Brain pericyte (primary cell): Measurements from ENCODE around the gene ZNF669.

Source experiments
- DNase-seq: peaks from one replicate; pipeline ENCODE4 v3.0.0-alpha.2; 2012; ENCODE audit warnings: low read depth, low spot score

The ZNF669 gene

DNA sequence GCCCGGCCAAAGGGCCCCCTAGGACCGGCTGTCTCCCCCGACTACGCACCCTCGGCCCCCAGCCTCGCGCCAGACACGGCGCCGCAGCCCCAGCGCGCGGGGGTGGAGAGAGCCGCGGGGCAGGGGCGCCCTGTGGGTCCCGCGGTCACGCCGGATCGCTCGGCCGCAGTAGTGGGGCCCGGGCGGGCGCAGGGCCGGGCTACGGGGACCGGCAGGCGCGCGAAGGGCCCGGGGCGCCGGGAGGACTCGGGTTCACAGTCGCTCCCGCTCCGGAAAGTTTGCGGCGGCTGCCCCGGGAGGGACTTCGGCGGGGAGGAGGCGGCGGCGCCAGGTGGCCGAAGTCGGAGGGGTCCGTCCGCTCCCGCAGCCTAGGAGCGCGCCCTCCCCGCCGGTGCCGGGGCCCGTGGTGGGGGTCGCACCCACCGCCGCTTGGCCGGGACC, 7.1 kb upstream of the ZNF669 start:
- no peak for DNase-seq

DNA sequence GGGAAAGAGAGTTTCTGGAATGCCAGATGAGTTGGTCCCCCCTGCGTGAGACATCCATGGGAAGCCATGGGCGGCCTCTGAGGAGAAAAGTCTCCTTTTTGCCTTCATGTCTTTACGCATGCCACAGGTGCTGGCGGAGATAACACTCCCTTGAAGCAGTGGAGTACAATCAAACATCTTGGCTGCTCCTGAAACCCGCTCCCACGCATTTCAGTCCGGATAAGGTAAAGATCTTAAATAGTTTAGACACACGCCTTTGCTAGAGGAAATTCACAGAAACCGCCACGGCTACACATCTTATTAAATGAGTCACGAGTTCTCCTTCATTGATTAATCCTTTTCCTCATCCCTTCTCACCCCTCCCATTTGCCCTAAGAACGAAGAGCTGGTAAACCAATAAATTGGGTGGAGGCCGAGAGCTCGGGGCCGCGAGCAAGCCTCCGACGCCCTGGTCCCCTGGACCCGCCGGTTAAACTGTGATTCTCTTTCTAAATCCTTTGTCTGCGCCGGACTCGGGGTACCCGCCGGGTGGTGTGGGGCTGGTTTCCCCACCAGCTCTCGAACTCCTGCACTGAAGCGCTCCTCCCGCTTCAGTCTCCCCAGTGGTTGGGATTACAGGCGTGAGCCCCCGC, 6.6 kb upstream of the ZNF669 start:
- no peak for DNase-seq

DNA sequence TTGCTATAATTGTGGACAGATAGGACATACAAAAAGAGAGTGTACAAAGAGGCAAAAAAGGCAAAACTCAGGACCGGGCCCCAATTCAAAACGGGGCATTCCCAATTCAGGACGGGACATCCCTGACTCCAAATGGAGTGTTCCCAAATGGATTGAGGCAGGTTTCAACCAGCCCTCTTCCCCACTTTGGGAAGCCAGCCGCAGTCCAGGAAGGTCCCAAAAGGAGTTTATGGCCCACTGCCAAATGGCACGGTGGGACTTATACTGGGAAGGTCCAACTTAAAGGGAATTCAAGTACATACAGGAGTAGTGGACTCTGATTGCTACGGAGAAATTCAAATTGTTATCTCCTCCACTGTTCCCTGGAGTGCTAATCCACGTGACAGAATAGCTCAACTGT, 3.5 kb upstream of the ZNF669 start:
- no peak for DNase-seq

DNA sequence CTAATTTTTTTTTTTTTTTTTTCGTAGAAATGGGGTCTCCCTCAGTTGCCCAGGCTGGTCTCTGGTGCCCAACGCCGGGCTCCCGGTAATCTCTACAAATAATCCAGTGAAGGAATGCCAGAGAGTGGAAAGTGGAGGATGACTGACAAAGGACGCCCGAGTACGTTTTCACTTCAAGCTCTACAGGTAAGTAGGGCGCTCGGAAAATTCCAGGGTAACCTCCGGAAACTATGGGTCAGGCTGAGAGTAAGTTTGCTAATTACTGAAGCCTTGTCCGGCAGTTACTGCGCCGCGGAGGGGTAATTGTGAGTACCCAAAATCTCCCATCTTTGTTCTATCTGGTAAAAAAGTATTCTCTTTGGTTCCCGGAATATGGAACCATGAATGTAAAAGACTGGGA, 1.8 kb upstream of the ZNF669 start:
- no peak for DNase-seq

DNA sequence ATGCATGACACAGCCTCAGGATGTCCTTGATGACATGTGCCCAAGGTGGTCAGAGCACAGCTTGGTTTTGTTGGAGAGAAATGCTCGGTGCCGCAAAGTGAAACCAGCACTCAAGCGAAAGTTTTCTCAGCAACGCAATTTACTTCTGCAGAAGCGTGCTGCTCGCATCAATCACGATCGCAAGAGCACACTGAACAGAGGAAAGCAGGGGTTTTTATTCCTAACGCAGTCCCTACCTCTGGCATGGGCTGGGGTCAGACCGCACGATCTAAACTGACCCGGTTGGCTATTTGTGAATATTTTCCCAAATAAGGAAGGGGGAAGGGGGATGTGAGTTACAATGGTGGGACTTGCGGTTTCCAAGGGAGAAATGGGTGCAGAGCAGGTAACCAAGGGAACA, 809 bp upstream of the ZNF669 start:
- no peak for DNase-seq

DNA sequence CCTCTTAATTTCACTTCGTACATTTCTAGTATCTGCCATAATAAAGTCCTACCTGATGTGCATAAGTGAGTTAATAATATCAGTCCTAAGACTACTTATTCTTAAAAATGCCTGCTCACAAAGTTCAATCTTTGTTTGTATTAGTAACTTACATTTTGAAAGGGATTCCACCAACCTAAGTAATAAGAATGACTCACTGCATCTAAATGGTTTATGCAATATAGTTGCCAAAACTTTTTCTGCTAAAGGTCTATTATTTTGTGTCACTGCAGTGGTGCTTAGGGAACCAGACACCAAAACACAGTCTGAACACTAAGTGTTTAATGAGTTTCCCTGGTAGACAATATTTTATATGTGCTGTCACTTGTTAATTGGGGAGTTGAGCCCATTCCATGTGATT, 1.8 kb downstream of the ZNF669 start:
- no peak for DNase-seq

DNA sequence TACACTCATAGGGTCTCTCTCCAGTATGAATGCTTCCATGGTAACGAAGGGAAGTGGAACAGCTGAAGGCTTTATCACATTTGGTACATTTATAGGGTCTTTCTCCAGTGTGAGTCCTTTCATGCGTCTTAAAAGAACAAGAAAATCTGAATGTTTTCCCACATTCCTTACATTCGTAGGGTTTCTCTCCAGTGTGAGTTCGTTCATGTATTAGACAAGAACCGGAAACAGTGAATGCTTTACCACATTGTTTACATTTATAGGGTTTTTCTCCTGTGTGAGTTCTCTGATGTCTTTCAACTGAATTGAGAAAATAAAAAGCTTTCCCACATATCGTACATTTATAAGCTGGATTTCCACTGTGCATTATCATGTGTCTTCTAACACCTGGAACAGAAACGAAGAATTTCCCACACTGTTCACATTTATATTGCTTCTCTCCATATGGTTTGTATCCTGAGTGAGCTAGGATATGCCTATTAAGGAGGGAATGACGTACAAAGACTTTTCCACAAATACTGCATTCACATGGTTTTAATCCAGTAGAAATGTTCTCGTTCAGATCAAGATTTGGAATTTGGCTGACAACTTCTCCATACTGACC, 3.4 kb downstream of the ZNF669 start:
- no peak for DNase-seq

DNA sequence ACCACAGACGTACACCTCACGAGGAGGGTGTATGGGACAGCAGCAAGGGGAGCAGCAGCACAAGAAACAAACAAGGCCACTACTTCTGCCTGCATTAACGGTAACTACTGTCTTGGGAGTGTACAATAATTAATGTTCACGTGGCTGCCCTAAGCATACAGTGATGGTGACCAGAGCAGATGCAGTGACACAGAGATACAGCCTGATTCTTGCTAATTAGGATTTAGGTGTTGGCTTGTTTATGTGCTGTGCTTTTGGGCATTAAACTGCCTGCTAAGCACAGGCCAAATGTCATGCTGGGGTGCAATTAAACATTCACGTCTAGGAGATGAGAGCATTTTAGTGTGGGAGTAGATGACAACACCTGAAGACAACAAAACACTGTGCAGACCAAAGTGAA, 7.2 kb downstream of the ZNF669 start:
- DNase-seq, result no peak

DNA sequence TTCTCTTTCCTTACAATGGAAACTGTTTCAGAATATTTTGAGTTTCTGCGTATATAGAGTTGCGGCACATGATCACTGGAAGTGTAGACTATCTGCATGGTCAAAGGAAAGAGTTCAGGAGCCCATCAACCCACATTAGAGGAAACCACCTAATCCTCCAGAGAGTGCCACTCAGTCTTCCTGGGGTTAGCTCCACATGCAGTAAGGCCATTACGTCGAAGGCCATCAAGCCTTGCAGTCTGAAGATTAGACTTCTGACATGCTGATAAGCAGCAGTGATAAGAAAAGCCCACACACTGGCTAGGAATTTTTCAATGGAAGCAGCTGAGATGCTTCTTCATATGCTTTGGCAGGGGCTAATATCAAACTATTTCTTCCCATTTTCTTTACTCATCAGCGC, 7.6 kb downstream of the ZNF669 start:
- DNase-seq, result no peak

DNA sequence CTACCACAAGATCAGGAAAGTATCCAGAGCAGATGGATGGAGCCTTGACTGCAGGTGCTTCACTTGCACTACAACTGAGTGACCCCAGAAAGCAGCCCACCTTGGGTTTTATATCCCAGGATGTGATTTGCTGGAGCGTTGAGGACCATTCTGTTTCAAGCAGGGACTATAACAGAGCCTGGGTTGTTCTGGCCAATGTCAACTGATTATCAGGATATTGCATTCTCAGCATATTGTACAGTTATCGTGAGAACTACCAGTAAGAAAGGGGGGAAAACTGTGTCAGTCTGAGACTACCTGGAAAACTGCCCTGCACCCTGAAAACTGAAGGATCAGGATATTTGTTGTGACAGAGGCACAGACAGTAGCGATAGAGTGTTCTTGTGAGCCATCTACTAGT, 8.0 kb downstream of the ZNF669 start:
- DNase-seq, result no peak

DNA sequence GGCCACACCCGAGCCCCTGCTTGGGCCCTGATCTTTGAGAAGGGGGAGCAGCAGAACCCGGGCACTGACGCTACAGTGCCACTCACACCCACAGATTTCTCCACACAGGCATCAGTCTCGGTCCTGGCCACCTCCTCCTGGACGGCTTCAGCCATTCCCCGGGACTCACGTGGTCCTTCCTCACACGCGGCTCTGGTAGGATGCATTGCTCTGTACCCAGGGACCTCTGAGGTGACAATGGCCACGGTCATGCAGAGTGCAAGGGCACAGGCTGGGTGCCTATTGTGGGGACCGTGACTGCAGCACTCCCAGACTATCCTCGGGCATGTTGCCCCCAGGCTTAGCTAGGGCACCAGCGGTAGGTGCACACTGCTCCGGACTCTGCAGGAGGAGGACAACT, 13.7 kb downstream of the ZNF669 start:
- DNase-seq, result no peak

DNA sequence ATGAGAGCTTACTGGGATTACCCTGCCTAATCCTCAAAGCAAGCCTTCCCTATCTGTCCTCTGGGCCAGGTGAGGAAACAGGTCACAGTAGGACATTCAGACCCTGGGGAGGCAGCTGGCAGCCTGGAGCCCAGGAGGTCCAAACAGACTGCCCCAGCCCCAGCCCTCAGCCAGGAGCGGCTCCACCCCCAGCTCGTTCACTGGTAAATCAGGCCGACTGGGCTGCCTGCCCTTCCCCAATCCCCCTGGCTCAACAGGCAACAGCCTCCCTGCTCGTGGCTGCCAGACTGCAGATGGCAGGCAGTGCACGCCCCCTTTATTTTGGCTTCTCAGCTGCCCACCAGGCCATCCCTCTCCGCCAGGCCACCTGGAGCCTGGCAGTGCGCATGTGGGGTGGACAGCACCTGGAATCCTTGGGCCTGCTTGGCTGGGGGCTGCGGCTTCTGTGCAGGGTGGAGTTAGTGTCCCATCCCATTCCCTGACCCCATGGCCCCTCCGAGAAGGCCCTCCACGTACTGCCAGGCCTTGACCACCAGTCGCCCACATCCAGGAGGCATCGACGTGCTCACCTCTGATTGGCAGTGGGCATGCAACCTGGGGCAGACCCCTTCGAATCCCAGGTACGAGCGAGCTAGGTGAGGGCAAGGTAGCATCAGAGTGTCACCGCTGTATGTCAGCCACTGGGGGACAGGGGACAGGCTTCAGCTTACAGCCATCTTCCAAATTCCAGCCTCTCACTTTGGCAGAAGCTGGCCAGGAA, 14.4 kb downstream of the ZNF669 start:
- DNase-seq, result no peak

DNA sequence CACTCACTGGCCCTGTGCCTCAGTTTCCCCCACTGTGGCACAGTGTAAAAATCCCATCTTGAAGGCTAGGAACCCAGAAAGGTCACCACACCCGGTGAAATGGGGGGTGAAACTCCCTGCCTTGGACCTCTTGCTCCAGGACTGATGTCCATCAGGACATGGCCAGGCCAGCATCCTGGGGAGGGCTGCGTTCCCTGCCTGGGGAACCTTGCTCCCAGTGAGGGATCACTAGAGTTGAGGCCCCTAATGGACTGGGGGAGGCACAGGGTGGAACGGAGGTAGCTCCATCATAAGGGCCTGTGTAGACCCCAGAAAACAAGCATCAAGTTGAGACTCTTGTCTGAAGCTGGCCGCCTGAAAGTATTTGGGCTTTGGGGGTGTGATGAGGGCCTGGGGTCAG, 15.2 kb downstream of the ZNF669 start:
- no peak for DNase-seq

DNA sequence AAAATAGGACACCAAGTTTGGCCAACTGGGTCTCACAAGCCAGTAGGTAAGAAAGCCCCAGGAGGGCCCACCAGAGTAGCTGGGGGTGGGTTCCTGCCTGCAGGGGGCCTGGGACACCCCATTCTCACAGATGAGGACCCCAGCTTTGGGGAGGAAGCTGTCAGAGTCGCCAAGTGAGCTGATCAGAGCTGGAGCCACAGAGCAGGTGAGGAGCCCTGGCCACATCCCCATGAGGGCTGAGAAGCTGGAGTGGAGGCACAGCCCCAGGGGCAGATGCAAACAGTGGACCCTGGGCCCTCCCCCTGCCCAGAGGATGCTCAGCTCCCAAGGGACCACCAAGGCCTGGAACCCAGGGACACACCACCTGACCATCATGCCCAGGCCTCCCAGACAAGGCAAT, 16.9 kb downstream of the ZNF669 start:
- no peak for DNase-seq

DNA sequence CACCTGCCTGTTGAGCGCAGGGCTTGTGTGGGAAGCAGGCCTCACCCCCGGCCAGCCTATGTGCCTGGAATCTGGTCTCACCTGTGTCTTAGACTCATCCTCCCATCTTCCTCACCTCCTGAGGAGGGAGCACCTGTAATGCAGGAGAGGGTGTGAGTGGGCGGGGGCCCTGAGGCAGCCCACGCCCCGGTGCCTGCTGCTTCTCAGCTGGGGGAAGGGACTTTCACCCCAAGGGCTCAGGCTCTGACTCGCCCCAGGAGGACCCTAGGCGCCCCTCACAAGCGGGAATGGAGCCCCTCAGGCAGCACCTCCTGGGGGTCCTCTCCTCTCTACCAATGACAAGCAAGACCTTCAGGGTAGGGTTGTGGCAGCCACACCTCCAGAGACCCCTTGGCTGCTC, 18.8 kb downstream of the ZNF669 start:
- no peak for DNase-seq

DNA sequence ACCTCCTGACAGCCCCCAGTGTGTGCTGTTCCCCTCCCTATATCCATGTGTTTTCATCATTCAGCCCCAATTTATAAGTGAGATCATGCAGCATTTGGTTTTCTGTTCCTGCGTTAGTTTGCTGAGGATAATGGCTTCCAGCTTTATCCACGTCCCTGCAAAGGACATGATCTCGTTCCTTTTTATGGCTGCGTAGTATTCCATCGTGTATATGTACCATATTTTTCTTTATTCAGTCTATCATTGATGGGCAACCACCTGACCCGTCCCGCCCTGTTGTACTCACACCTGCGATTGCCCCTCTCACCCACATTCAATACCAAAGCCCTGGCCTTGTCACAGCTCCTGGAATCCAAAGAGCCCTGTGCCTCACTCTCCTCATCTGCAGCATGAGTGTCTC, 19.4 kb downstream of the ZNF669 start:
- DNase-seq, result no peak

DNA sequence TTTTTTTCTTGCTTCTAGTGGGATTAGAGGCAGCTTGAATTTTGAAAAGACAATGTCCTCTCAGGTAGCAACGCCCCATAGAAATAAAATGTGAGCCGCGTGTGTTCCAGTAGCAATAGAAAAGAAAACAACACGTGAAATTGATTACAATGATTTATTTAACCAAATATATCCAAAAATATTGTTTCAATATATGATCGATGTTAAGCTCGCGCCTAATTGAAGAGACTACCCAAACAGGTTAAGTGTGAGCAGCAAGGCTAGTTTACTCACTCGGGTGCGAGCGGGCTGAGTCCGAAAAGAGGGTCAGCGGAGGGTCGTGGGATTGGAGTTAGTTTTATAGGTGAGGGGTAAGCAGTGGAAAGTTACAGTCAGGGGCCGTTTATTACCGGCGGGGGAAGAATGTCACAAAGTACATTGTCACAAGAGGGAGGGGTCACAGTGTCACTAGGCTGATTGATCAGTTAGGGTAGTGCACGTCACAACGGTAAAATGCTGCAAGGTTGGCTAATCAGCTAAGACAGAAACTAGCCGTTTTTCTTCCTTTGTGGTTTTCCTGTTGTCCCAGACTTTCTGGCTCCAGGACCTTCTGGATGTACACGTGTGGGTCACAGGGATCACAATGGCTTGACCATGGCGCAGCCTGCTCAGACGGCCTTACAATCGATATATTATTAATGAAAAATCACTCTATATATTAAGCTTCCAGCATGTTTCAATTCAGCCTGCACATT, 24.8 kb downstream of the ZNF669 start:
- no peak for DNase-seq

DNA sequence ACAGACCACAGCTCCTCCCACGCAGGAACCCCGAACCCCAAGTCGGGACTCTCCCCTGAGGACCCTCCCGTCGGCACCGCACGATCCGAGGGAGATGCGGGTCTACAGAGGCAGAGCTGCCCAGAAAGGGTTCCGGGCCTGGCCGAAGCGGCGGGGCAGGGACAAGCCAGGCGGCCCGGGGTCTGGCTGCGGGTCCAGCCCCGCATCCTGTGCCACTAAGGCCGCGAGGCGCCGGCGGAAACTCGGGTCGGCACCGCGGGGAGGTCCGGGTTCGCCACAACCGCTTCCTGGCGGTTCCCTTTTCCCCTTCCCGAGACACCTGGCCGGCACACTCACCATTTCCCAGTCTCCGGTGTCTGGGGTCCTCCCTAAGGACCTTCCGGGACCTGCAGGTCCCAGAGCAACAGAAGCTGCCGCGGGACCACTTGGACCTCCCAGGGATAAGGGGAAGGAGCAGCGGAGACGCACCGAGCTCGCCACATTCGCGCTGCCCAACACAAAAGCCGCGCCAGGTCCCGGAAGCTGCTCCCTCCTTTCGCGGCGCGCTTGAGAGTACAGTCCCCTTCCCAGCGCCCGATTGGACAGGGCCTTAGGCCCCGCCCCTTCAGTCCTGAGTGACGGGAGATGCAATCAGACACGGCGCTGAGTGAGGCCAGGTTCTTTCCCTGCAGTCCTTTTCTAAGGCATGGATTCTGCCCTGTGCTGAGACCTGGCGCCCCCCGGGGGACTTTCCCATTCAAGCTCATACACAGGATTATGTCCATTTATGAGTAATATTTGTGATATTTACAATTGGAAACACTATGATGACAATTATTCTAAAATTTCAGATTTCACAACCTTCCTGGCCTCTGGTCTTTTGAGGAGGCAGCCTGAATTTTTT, 25.7 kb downstream of the ZNF669 start, which contains the start of gene ZNF670:
ZNF670 (minus strand) TSS at position 554 of the 883 bp plus-strand sequence; CDS start at position 339, 215 bp downstream.
- peak; percentile 78 for DNase-seq

DNA sequence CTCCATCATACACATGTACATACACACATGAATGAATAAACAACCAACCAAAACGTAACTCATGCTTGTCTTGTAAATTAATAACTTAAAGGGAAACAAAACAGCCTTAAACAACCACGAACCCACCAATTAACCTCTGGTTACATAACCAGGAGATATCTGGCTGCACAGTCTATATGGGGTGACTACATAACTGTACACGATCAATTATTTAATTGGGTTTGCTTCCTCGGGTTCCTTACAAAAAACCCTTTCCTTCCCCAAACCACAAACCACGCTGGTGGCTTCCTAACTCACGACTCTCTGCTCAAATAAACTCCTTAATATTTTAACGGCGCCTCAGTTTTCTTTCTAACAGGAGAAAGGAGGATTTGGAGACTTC, 26.3 kb downstream of the ZNF669 start:
- DNase-seq, result no peak

DNA sequence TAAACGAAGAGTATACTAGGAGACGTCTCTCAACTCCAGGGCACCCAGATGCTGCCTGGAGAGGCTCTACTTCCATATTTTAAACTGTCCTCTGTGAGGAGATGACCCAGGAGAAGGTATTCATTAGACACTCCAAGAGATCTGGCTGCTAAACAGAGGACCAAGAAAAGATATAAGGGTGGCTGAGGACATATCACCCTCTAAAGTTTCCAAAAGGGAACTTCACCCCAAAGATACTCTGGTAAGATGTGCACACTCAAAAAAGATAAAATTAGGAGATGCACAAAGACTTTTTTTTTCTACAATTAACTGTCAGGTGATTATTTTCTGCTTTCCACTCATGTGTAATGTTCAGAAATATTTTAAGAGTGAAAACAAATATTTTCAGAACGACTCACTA, 26.9 kb downstream of the ZNF669 start:
- no peak for DNase-seq

DNA sequence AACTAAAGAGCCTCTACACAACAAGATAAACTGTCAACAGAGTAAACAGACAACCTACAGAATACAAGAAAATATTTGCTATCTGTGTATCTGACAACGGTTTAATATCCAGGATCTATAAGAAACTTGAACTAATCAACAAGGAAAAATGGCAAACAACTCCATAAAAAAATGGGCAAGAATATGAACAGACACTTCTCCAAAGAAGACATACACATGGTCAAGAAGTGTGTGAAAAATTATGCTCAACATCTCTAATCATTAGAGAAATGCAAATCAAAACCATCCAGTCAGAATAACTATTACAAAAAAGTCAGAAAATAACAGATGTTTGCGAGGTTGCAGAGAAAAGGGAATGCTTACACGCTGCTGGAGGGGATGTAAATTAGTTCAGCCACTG, 33.5 kb downstream of the ZNF669 start:
- no peak for DNase-seq
